HCT116 (cell line): ENCODE data around the gene PCNX1. TPM values are rescaled to one million over a fixed set of nuclear protein-coding genes. Genes with fewer than 3 reads are reported as not detected.

ENCODE experiments used
- ATAC-seq: fragments of 200-7000 bp; cut with Tn5 transposase; 2 replicates; pipeline ENCODE4 v1.9.1; 2020; ENCODE audit warnings: mild to moderate bottlenecking, moderate library complexity
- BruUV-seq: library from RNA; stranded (reverse); fragments of 400-500 nt; replicated peaks from 2 replicates; lab custom pipeline; 2021; lab: Mats Ljungman, UMichigan
- CTCF ChIA-PET: fragments of 300-600 bp; sonication (Branson Sonifier 250); formaldehyde crosslinking; loops from one replicate; lab custom pipeline; 2021; ENCODE audit warnings: antibody characterized with exemption; lab: Charles Lee
- POLR2A ChIA-PET: fragments of 300-600, 350-600 bp; sonication (Branson Sonifier 250); formaldehyde crosslinking; loops from one replicate; lab custom pipeline; 2021; ENCODE audit warnings: antibody characterized with exemption; lab: Charles Lee
- RAD21 ChIA-PET, 2 experiments: fragments of 300-600 bp; sonication (Branson Sonifier 250); formaldehyde crosslinking; loops; one replicate each; lab custom pipeline; 2023; ENCODE audit warnings: low total read pairs in 2 of 2; ENCODE audit not compliant: uncharacterized antibody in 2 of 2, unreplicated experiment in 2 of 2, low non-redundant PET in 1 of 2; lab: Charles Lee
- DNase-seq: peaks from one replicate; pipeline ENCODE4 v3.0.0-alpha.2; 2010; ENCODE audit warnings: low read depth, low spot score
- H2AFZ ChIP-seq: fragments of 200-600 bp; shearing (Covaris generic), sonication (generic); 2 replicates; pipeline ENCODE4 v1.6.1; 2017; ENCODE audit warnings: low read depth, mixed run types, mixed read lengths, antibody characterized with exemption, low read length; ENCODE audit not compliant: poor library complexity, severe bottlenecking
- H3K27ac ChIP-seq: 2 replicates; pipeline ENCODE4 v1.5.1; 2012; ENCODE audit warnings: low read depth, low read length
- H3K27me3 ChIP-seq: fragments of 200-600 bp; sonication (generic); 2 replicates; pipeline ENCODE4 v1.6.1; 2016; ENCODE audit warnings: mixed run types, low read length, mixed read lengths; ENCODE audit not compliant: insufficient read depth
- H3K36me3 ChIP-seq, 2 experiments: fragments of 200-500 bp in 1 of 2; fragments of 200-600 bp in 1 of 2; sonication (Bioruptor generic) in 1 of 2; sonication (generic) in 1 of 2; 2 replicates each; pipeline versions ENCODE4 v1.5.1 to v1.6.1; 2014 to 2016; ENCODE audit warnings: low read length in 2 of 2, inconsistent platforms in 1 of 2, mixed read lengths in 1 of 2, mixed run types in 1 of 2; ENCODE audit not compliant: insufficient read depth in 2 of 2, control insufficient read depth in 1 of 2
- H3K4me1 ChIP-seq, 2 experiments: fragments of 200-600 bp in 1 of 2; sonication (generic) in 1 of 2; 2 replicates each; pipeline versions ENCODE4 v1.5.1 to v1.6.1; 2012 to 2017; ENCODE audit warnings: low read length in 2 of 2, inconsistent platforms in 1 of 2, mild to moderate bottlenecking in 1 of 2, mixed read lengths in 1 of 2, mixed run types in 1 of 2, moderate library complexity in 1 of 2; ENCODE audit not compliant: insufficient read depth in 2 of 2, control insufficient read depth in 1 of 2
- H3K4me2 ChIP-seq: fragments of 200-600 bp; sonication (generic); 2 replicates; pipeline ENCODE4 v1.6.1; 2017; ENCODE audit warnings: mixed run types, low read length, mixed read lengths
- H3K4me3 ChIP-seq, 2 experiments: fragments of 200-600 bp in 1 of 2; sonication (generic) in 1 of 2; replicated peaks in 1 of 2; 2 replicates each; pipeline ENCODE4 v1.5.1; 2011 to 2016; ENCODE audit warnings: low read length in 2 of 2, control low read depth in 1 of 2, low read depth in 1 of 2, mild to moderate bottlenecking in 1 of 2, mixed read lengths in 1 of 2, mixed run types in 1 of 2
- H3K79me2 ChIP-seq: fragments of 200-600 bp; sonication (generic); 2 replicates; pipeline ENCODE4 v1.6.1; 2017; ENCODE audit warnings: mild to moderate bottlenecking, mixed run types, low read length, moderate library complexity, mixed read lengths; ENCODE audit not compliant: insufficient read depth
- H3K9ac ChIP-seq: fragments of 200-600 bp; sonication (generic); 2 replicates; pipeline ENCODE4 v1.6.1; 2016; ENCODE audit warnings: low read length, mixed read lengths
- H3K9me2 ChIP-seq: fragments of 200-600 bp; sonication (generic), shearing (Covaris generic); 2 replicates; pipeline ENCODE4 v1.6.1; 2017; ENCODE audit warnings: mixed run types, mild to moderate bottlenecking, moderate library complexity; ENCODE audit not compliant: insufficient read depth
- H3K9me3 ChIP-seq, 2 experiments: fragments of 200-500 bp in 1 of 2; fragments of 200-600 bp in 1 of 2; sonication (Bioruptor generic) in 1 of 2; sonication (generic) in 1 of 2; 2 replicates each; pipeline ENCODE4 v1.6.1; 2014 to 2017; ENCODE audit warnings: low read length in 2 of 2, mixed read lengths in 2 of 2, inconsistent platforms in 1 of 2, low read depth in 1 of 2, mild to moderate bottlenecking in 1 of 2, mixed run types in 1 of 2, moderate library complexity in 1 of 2; ENCODE audit not compliant: control insufficient read depth in 1 of 2, insufficient read depth in 1 of 2
- H4K20me1 ChIP-seq: fragments of 200-600 bp; sonication (generic), shearing (Covaris generic); 2 replicates; pipeline ENCODE4 v1.6.1; 2017; ENCODE audit warnings: mixed run types, mild to moderate bottlenecking, moderate library complexity; ENCODE audit not compliant: insufficient read depth
- CEBPB ChIP-seq: IDR thresholded peaks from 2 replicates; pipeline ENCODE4 v1.6.1; 2012; ENCODE audit warnings: low read depth
- ELF1 ChIP-seq: IDR thresholded peaks from 2 replicates; pipeline ENCODE4 v1.6.1; 2012; ENCODE audit warnings: low read depth, borderline replicate concordance
- EZH2 ChIP-seq: fragments of 200-600 bp; sonication (generic); IDR thresholded peaks from 2 replicates; pipeline ENCODE4 v1.6.1; 2017; ENCODE audit warnings: antibody characterized with exemption, mixed run types
- EZH2phosphoT487 ChIP-seq: fragments of 200-600 bp; IDR thresholded peaks from 2 replicates; pipeline ENCODE4 v1.6.1; 2018; ENCODE audit warnings: antibody characterized with exemption, borderline replicate concordance
- FOSL1 ChIP-seq: IDR thresholded peaks from 2 replicates; pipeline ENCODE4 v1.6.1; 2012; ENCODE audit warnings: low read depth
- JUND ChIP-seq: IDR thresholded peaks from 2 replicates; pipeline ENCODE4 v1.6.1; 2012
- POLR2A ChIP-seq: IDR thresholded peaks from 2 replicates; pipeline ENCODE4 v1.7.0; 2011; ENCODE audit warnings: borderline replicate concordance; ENCODE audit not compliant: insufficient read depth, insufficient read length; ENCODE audit errors: extremely low read depth
- POLR2AphosphoS5 ChIP-seq: IDR thresholded peaks from 2 replicates; pipeline ENCODE4 v1.6.1; 2011; ENCODE audit warnings: mild to moderate bottlenecking, low read depth, low read length, moderate library complexity
- TCF7L2 ChIP-seq: IDR thresholded peaks from 2 replicates; pipeline ENCODE4 v1.7.0; 2011; ENCODE audit warnings: borderline replicate concordance, inconsistent platforms; ENCODE audit not compliant: insufficient read depth, insufficient read length; ENCODE audit errors: extremely low read depth
- YY1 ChIP-seq: IDR thresholded peaks from 2 replicates; pipeline ENCODE4 v1.6.1; 2011; ENCODE audit warnings: low read length, low read depth, moderate library complexity, mild to moderate bottlenecking; ENCODE audit not compliant: insufficient replicate concordance; ENCODE audit errors: extremely low read depth
- ZBTB33 ChIP-seq: IDR thresholded peaks from 2 replicates; pipeline ENCODE4 v1.6.1; 2011; ENCODE audit warnings: mild to moderate bottlenecking, low read length, moderate library complexity; ENCODE audit not compliant: insufficient replicate concordance; ENCODE audit errors: extremely low read depth
- ZNF274 ChIP-seq: fragments of 200-500 bp; sonication (Bioruptor generic); IDR thresholded peaks from 2 replicates; pipeline ENCODE4 v1.6.1; 2014; ENCODE audit warnings: mild to moderate bottlenecking, low read depth, low read length, inconsistent platforms
- intact Hi-C: fragments of 100-400 bp; cut with micrococcal nuclease; formaldehyde crosslinking; loops from 2 replicates; pipeline ENCODE4 v1.10.0; 2022
- total RNA-seq: library from RNA; stranded (reverse); gene quantifications from one replicate; pipeline ENCODE4 v1.2.1, GENCODE V29; 2021; ENCODE audit not compliant: unreplicated experiment
- TF ChIP-seq, protein P1 (sequence below): IDR thresholded peaks from 2 replicates; pipeline ENCODE4 v1.6.1; 2012
- TF ChIP-seq, protein P2 (sequence below): IDR thresholded peaks from 2 replicates; pipeline ENCODE4 v1.6.1; 2012; ENCODE audit warnings: low read depth

PCNX1 gene
- total RNA-seq, 1 experiment from 2014 or later, result 52.2 TPM

- Histone ChIP-seq H3K4me2 (no peak overlapping the region), H3K27ac (no peak overlapping the region), H3K9me3 (no peaks in the 10 kb centered on the region), H3K4me1 (no peaks in the 10 kb centered on the region), H3K9me2 (no peaks in the 10 kb centered on the region), H3K27me3 (no peaks in the 10 kb centered on the region), H2AFZ (no peak overlapping the region), H4K20me1 (peaks cover 4% of the 10 kb centered on the region; the same call in 1 of the 2 replicates), H3K79me2 (peaks cover 64% of the 10 kb centered on the region), H3K36me3 (no peaks in the 10 kb centered on the region), H3K9ac (no peak overlapping the region), H3K4me3 (no peak overlapping the region)
- intact Hi-C loops, result no loop called here
- ATAC-seq (no peak), DNase-seq (no peak)
- TF ChIP-seq ZBTB33, result no peak
- no peak for TF ChIP-seq ELF1
- no peak for TF ChIP-seq POLR2AphosphoS5
- no peak for TF ChIP-seq EZH2
- no peak for TF ChIP-seq EZH2phosphoT487
- TF ChIP-seq FOSL1, result no peak
- ChIA-PET RAD21 (no interaction called here), POLR2A (no interaction called here), CTCF (interaction anchor here (1.4 kb wide), 1 partner anchor 28 kb away, joined by 5 read pairs; the partner anchor contains the start of gene PCNX1)
- BruUV-seq, result no TSS peak
Measured at GRCh38 chr14:70934502-70935134, 27.4 kb downstream of the PCNX1 start.

DNA sequence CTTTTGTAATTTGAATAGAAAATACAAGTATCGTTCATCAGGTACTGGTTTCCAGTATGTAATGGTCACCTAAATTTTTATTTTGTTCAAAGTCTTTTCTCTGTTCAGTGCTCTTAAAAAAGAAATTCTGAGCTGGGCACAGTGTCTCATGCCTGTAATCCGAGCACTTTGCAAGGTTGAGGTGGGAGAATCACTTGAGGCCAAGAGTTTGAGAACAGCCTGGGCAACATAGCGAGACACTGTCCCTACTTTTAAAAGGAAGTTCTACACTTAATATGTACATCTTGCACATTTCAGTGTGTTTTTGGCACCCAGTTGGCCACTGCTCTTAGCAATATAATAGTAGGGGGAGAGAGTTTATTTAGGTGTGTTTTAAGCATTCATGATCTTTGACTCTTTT, 27.9 kb downstream of the PCNX1 start:
- no peak overlapping the region for H3K27ac ChIP-seq
- H3K9me3 ChIP-seq, result no peaks in the 10 kb centered on the region
- no peak overlapping the region for H3K4me2 ChIP-seq
- H3K36me3 ChIP-seq, result no peaks in the 10 kb centered on the region
- 0 out of 2 replicates have a peak, but pooled peaks cover 4% of the 10 kb centered on the region for H4K20me1 ChIP-seq
- no peaks in the 10 kb centered on the region for H3K9me2 ChIP-seq
- BruUV-seq, result no TSS peak
- H3K4me3 ChIP-seq, result no peak overlapping the region
- H3K9ac ChIP-seq, result no peak overlapping the region
- peaks cover 59% of the 10 kb centered on the region for H3K79me2 ChIP-seq
- no peaks in the 10 kb centered on the region for H3K4me1 ChIP-seq
- intact Hi-C loops, result no loop called here
- CTCF ChIA-PET, result no interaction called here
- ATAC-seq (no peak), DNase-seq (no peak)
- H2AFZ ChIP-seq, result no peak overlapping the region
- POLR2A ChIA-PET, result no interaction called here
- RAD21 ChIA-PET, result no interaction called here
- no peaks in the 10 kb centered on the region for H3K27me3 ChIP-seq
- TF ChIP-seq JUND (no peak), EZH2 (no peak), POLR2A (no peak), CEBPB (no peak), POLR2AphosphoS5 (no peak), ZNF274 (no peak), TCF7L2 (no peak), EZH2phosphoT487 (no peak), YY1 (no peak)
- TF ChIP-seq, protein P1, sequence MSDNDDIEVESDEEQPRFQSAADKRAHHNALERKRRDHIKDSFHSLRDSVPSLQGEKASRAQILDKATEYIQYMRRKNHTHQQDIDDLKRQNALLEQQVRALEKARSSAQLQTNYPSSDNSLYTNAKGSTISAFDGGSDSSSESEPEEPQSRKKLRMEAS, result no peak
- TF ChIP-seq, protein P2, sequence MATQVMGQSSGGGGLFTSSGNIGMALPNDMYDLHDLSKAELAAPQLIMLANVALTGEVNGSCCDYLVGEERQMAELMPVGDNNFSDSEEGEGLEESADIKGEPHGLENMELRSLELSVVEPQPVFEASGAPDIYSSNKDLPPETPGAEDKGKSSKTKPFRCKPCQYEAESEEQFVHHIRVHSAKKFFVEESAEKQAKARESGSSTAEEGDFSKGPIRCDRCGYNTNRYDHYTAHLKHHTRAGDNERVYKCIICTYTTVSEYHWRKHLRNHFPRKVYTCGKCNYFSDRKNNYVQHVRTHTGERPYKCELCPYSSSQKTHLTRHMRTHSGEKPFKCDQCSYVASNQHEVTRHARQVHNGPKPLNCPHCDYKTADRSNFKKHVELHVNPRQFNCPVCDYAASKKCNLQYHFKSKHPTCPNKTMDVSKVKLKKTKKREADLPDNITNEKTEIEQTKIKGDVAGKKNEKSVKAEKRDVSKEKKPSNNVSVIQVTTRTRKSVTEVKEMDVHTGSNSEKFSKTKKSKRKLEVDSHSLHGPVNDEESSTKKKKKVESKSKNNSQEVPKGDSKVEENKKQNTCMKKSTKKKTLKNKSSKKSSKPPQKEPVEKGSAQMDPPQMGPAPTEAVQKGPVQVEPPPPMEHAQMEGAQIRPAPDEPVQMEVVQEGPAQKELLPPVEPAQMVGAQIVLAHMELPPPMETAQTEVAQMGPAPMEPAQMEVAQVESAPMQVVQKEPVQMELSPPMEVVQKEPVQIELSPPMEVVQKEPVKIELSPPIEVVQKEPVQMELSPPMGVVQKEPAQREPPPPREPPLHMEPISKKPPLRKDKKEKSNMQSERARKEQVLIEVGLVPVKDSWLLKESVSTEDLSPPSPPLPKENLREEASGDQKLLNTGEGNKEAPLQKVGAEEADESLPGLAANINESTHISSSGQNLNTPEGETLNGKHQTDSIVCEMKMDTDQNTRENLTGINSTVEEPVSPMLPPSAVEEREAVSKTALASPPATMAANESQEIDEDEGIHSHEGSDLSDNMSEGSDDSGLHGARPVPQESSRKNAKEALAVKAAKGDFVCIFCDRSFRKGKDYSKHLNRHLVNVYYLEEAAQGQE, result no peak
